Measurements from ENCODE around the gene CAPN9.

DNA sequence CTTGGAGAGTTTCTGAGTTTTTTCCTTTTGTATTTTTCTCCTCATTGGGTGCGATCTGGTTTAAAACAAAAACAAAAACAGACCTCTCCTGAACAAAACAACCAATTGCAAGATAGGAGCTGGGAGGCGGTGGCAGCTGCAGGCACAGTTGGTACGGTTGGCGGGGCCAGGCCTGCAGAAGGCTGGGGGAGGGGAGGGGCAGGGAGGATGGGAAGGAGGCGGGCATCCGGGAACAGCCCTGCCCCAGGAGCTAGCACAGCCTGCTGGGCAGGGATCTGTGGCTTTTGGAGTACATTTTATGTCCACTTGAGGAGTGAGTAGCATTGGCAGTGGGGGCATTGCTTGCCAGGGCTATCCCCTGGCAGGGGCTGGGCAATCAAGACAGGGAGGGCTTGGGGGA lies 5.2 kb downstream of the CAPN9 start:
- no peak for TF ChIP-seq GATA2 (IDR thresholded peaks at IDR 0.05; ENCODE audit: low read depth, low read length)
- TF ChIP-seq GATA3 (IDR thresholded peaks at IDR 0.05; ENCODE audit: low read depth, low read length), result no peak
